HepG2 (cell line): ENCODE measurements around the gene TEKT5. TPM values are rescaled to one million over a fixed set of nuclear protein-coding genes. Genes with fewer than 3 reads are reported as not detected.

ENCODE experiments used
- ATF7 ChIP-seq, 2 experiments: fragments of 450-650 bp in 1 of 2; sonication (generic) in 1 of 2; formaldehyde crosslinking in 1 of 2; IDR thresholded peaks; 2 replicates each; pipeline versions ENCODE4 v1.4.0 to v1.6.1; 2016 to 2020; ENCODE audit warnings: antibody characterized with exemption in 1 of 2, mild to moderate bottlenecking in 1 of 2, missing genetic modification reagents in 1 of 2
- FLYWCH1 ChIP-seq: sonication (generic); formaldehyde crosslinking; IDR thresholded peaks from 2 replicates; pipeline ENCODE4 v1.8.1; 2023; ENCODE audit warnings: mild to moderate bottlenecking, missing genetic modification reagents
- HIVEP1 ChIP-seq: sonication (generic); formaldehyde crosslinking; IDR thresholded peaks from 2 replicates; pipeline ENCODE4 v1.4.0; 2020; ENCODE audit warnings: mild to moderate bottlenecking, missing genetic modification reagents
- HNF1B ChIP-seq: sonication (generic); formaldehyde crosslinking; IDR thresholded peaks from 2 replicates; pipeline ENCODE4 v1.5.1; 2020; ENCODE audit warnings: mild to moderate bottlenecking, moderate library complexity, missing genetic modification reagents
- KDM5A ChIP-seq: fragments of 200-600 bp; sonication (generic); IDR thresholded peaks from 2 replicates; pipeline ENCODE4 v1.7.0; 2018; ENCODE audit warnings: antibody characterized with exemption, mild to moderate bottlenecking, low read length, borderline replicate concordance
- MEF2D ChIP-seq: sonication (generic); formaldehyde crosslinking; IDR thresholded peaks from 2 replicates; pipeline ENCODE4 v1.5.1; 2020; ENCODE audit warnings: mild to moderate bottlenecking, missing genetic modification reagents
- MXI1 ChIP-seq: IDR thresholded peaks from 3 replicates; pipeline ENCODE4 v1.6.1; 2012; ENCODE audit warnings: low read depth, low read length, inconsistent platforms, borderline replicate concordance
- SPEN ChIP-seq: sonication (generic); formaldehyde crosslinking; IDR thresholded peaks from 2 replicates; pipeline ENCODE4 v1.5.1; 2020; ENCODE audit warnings: low read depth, mild to moderate bottlenecking, missing genetic modification reagents
- TFAP4 ChIP-seq: sonication (generic); IDR thresholded peaks from 2 replicates; pipeline ENCODE4 v1.6.1; 2016; ENCODE audit warnings: low read depth, borderline replicate concordance
- TRAFD1 ChIP-seq: sonication (generic); formaldehyde crosslinking; IDR thresholded peaks from 2 replicates; pipeline ENCODE4 v1.5.1; 2020; ENCODE audit warnings: missing genetic modification reagents, mild to moderate bottlenecking, borderline replicate concordance
- ZBTB20 ChIP-seq: sonication (generic); formaldehyde crosslinking; IDR thresholded peaks from 2 replicates; pipeline ENCODE4 v1.8.1; 2023; ENCODE audit warnings: missing genetic modification reagents, low read depth, mild to moderate bottlenecking, borderline replicate concordance
- ZBTB7B ChIP-seq: sonication (generic); formaldehyde crosslinking; IDR thresholded peaks from 2 replicates; pipeline ENCODE4 v1.4.0; 2020; ENCODE audit warnings: missing genetic modification reagents
- ZFP82 ChIP-seq: sonication (generic); formaldehyde crosslinking; IDR thresholded peaks from 2 replicates; pipeline ENCODE4 v1.5.1; 2020; ENCODE audit warnings: mild to moderate bottlenecking, missing genetic modification reagents, borderline replicate concordance
- ZMYM3 ChIP-seq: sonication (generic); formaldehyde crosslinking; IDR thresholded peaks from 2 replicates; pipeline ENCODE4 v1.5.1; 2020; ENCODE audit warnings: mild to moderate bottlenecking, missing genetic modification reagents
- ZNF274 ChIP-seq: sonication (generic); formaldehyde crosslinking; IDR thresholded peaks from 2 replicates; pipeline ENCODE4 v1.5.1; 2020; ENCODE audit warnings: mild to moderate bottlenecking, missing genetic modification reagents
- ZNF331 ChIP-seq: sonication (generic); formaldehyde crosslinking; IDR thresholded peaks from 2 replicates; pipeline ENCODE4 v1.4.0; 2020; ENCODE audit warnings: missing genetic modification reagents
- ZNF350 ChIP-seq: sonication (generic); formaldehyde crosslinking; IDR thresholded peaks from 2 replicates; pipeline ENCODE4 v1.4.0; 2020; ENCODE audit warnings: mild to moderate bottlenecking, low read depth, missing genetic modification reagents, borderline replicate concordance
- ZNF614 ChIP-seq: IDR thresholded peaks from 2 replicates; pipeline ENCODE4 v1.6.1; 2018; ENCODE audit warnings: missing biosample characterization, missing genetic modification reagents, inconsistent platforms, borderline replicate concordance
- ZNF782 ChIP-seq: sonication (generic); formaldehyde crosslinking; IDR thresholded peaks from 2 replicates; pipeline ENCODE4 v1.4.0; 2020; ENCODE audit warnings: missing genetic modification reagents, mild to moderate bottlenecking, borderline replicate concordance
- ZNF839 ChIP-seq: sonication (generic); formaldehyde crosslinking; IDR thresholded peaks from 2 replicates; pipeline ENCODE4 v1.4.0; 2020; ENCODE audit warnings: missing genetic modification reagents, mild to moderate bottlenecking, borderline replicate concordance
- ZNF891 ChIP-seq: sonication (generic); formaldehyde crosslinking; IDR thresholded peaks from 2 replicates; pipeline ENCODE4 v1.5.0; 2020; ENCODE audit warnings: mild to moderate bottlenecking, missing genetic modification reagents
- polyA plus RNA-seq, 8 experiments: library from polyadenylated mRNA; depleted of rRNA in 3 of 8; stranded (reverse) in 7 of 8; unstranded in 1 of 8; fragments of >200 nt; fragmentation: Illumina TruSeq in 4 of 8; extraction: Trizol in 4 of 8; gene quantifications; 2 replicates each; pipeline versions ENCODE4 v1.2.1 to v1.2.3, GENCODE V29; 2011 to 2016; ENCODE audit warnings: low read depth in 4 of 8, missing spikeins in 1 of 8, mixed read lengths in 1 of 8; ENCODE audit not compliant: insufficient read depth in 1 of 8
- total RNA-seq, 5 experiments: library from RNA; depleted of rRNA; stranded (reverse); fragments of >200 nt; fragmentation: Illumina TruSeq; extraction: Trizol; gene quantifications; 2 replicates each; pipeline ENCODE4 v1.2.3, GENCODE V29; 2016; ENCODE audit warnings: low read depth in 1 of 5
- TF ChIP-seq, protein P1 (sequence below): sonication (generic); formaldehyde crosslinking; IDR thresholded peaks from 2 replicates; pipeline ENCODE4 v1.4.0; 2020; ENCODE audit warnings: mild to moderate bottlenecking, low read depth, missing genetic modification reagents

The TEKT5 gene
- total and polyA plus RNA-seq, 2 of the 13 experiments (the other 11 are each of a cell fraction or from before 2014, with no cell fraction given): 0.16 TPM; not detected in 1

DNA sequence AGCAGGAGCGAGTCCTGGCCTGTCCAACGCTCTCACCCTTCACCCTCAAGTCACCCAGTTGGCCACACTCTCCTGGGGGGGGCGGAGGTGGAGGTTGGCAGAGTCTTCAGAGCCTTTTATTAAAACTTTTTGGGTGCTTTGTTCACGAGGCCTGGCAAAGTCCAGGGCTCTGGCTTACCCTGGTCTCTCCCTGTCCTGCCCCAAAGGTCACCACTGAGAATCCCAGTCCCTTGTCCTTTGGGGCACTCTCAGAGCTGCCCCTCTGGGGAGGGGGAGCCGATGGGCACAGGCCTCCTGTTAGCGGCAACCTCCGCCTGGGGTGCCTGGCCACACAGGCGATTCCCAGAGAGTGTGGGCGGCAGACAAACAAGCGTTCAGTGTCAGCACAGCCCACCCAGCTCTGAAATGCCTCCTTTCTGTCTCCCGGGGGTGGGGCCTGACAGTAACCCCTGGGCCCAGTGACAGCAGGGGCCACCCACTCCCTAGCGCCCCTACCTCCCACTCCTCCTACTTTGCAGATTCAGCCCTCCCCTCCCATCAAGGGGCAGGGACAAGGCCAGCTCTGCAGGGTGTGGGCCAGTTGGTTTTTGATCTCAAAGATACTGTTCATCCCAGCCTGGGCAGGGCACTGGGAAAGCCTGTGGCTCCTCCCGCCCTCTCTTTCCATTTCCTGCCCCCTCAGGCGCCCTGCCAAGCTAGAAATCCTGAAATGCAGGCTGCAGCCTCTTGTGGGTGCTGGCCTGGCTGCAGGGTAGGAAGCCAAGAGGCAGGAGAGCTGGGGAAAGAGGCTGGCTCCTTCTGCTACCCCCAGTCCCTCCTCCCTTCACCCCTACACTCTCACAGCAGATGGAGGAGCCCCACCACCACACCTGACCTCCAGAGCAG lies 77.7 kb downstream of the TEKT5 start (continued):
- TF ChIP-seq HNF1B (CRISPR knock-in tag) (peak; percentile 98), HIVEP1 (no peak; the same call in 1 of the 2 replicates), ATF7 (IDR thresholded peaks at IDR 0.05) (no peak), ATF7 (CRISPR knock-in tag; IDR thresholded peaks at IDR 0.05) (peak; percentile 68; the same call in 1 of the 2 replicates), TRAFD1 (CRISPR knock-in tag) (no peak; the same call in 1 of the 2 replicates), ZNF350 (CRISPR knock-in tag) (peak; percentile 55; the same call in 1 of the 2 replicates), ZNF891 (CRISPR knock-in tag) (peak; percentile 45; the same call in 1 of the 2 replicates), ZMYM3 (CRISPR knock-in tag) (peak; percentile 94), ZFP82 (CRISPR knock-in tag) (no peak), ZNF614 (CRISPR knock-in tag) (peak; percentile 65; the same call in 1 of the 2 replicates), MXI1 (peak; percentile 28; the same call in 1 of the 3 replicates), ZNF782 (CRISPR knock-in tag) (peak; percentile 56; the same call in 1 of the 2 replicates), KDM5A (no peak), ZNF839 (CRISPR knock-in tag) (peak; percentile 62; the same call in 1 of the 2 replicates), MEF2D (peak; percentile 80; the same call in 1 of the 2 replicates), ZNF274 (peak; percentile 58; the same call in 1 of the 2 replicates), ZNF331 (peak; percentile 96), SPEN (peak; percentile 86), ZBTB7B (peak; percentile 92), FLYWCH1 (no peak), ZBTB20 (CRISPR knock-in tag) (peak; percentile 85; the same call in 1 of the 2 replicates), TFAP4 (peak; percentile 56; the same call in 1 of the 2 replicates)
- TF ChIP-seq, protein P1, sequence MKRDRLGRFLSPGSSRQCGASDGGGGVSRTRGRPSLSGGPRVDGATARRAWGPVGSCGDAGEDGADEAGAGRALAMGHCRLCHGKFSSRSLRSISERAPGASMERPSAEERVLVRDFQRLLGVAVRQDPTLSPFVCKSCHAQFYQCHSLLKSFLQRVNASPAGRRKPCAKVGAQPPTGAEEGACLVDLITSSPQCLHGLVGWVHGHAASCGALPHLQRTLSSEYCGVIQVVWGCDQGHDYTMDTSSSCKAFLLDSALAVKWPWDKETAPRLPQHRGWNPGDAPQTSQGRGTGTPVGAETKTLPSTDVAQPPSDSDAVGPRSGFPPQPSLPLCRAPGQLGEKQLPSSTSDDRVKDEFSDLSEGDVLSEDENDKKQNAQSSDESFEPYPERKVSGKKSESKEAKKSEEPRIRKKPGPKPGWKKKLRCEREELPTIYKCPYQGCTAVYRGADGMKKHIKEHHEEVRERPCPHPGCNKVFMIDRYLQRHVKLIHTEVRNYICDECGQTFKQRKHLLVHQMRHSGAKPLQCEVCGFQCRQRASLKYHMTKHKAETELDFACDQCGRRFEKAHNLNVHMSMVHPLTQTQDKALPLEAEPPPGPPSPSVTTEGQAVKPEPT (CRISPR knock-in tag): peak; percentile 84; the same call in 1 of the 2 replicates
